DOHH2 (cell line): ENCODE measurements around the gene CTDSPL.

ENCODE experiments used
- CTCF ChIP-seq: fragments of 200-600 bp; sonication (generic); IDR thresholded peaks from one replicate; pipeline ENCODE4 v1.5.1; 2014; ENCODE audit warnings: antibody characterized with exemption, mild to moderate bottlenecking, low read depth, low read length; ENCODE audit not compliant: poor library complexity, severe bottlenecking
- EZH2phosphoT487 ChIP-seq: fragments of 200-600 bp; sonication (generic); IDR thresholded peaks from 2 replicates; pipeline ENCODE4 v1.6.1; 2017; ENCODE audit warnings: borderline replicate concordance, mild to moderate bottlenecking, antibody characterized with exemption, low read length, moderate library complexity, mixed read lengths

GRCh38 chr3:37987751-37988179, 126.1 kb downstream of the CTDSPL start:
- TF ChIP-seq CTCF: no peak
- TF ChIP-seq EZH2phosphoT487: no peak
